AG04449 (cell line): Measurements from ENCODE around the gene PCP4.

Experiments used
- CTCF ChIA-PET: fragments of 350-600 bp; formaldehyde crosslinking; extraction: SDS; loops from one replicate; lab custom pipeline; 2021; ENCODE audit warnings: antibody characterized with exemption; lab: Yijun Ruan, JAX
- POLR2A ChIA-PET: fragments of 400-600, 350-600 bp; formaldehyde crosslinking; extraction: SDS; loops from one replicate; lab custom pipeline; 2020; ENCODE audit warnings: antibody characterized with exemption, inconsistent platforms; lab: Yijun Ruan, JAX
- DNase-seq: peaks from one replicate; pipeline ENCODE4 v3.0.0-alpha.2; 2010; ENCODE audit warnings: low read depth, low spot score
- H3K4me3 ChIP-seq: 2 replicates; pipeline ENCODE4 v1.5.1; 2011; ENCODE audit warnings: low read depth, mild to moderate bottlenecking, control low read depth, low read length
- TF ChIP-seq, protein P1 (sequence below): IDR thresholded peaks from one replicate; pipeline ENCODE4 v1.5.1; 2011; ENCODE audit warnings: mild to moderate bottlenecking, moderate library complexity, low read length, control low read depth, inconsistent platforms; ENCODE audit not compliant: insufficient read depth; ENCODE audit errors: missing control alignments

The PCP4 gene

GRCh38 chr21:39935716-39936115 lies 68.5 kb downstream of the PCP4 start:
- TF ChIP-seq, protein P1, sequence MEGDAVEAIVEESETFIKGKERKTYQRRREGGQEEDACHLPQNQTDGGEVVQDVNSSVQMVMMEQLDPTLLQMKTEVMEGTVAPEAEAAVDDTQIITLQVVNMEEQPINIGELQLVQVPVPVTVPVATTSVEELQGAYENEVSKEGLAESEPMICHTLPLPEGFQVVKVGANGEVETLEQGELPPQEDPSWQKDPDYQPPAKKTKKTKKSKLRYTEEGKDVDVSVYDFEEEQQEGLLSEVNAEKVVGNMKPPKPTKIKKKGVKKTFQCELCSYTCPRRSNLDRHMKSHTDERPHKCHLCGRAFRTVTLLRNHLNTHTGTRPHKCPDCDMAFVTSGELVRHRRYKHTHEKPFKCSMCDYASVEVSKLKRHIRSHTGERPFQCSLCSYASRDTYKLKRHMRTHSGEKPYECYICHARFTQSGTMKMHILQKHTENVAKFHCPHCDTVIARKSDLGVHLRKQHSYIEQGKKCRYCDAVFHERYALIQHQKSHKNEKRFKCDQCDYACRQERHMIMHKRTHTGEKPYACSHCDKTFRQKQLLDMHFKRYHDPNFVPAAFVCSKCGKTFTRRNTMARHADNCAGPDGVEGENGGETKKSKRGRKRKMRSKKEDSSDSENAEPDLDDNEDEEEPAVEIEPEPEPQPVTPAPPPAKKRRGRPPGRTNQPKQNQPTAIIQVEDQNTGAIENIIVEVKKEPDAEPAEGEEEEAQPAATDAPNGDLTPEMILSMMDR = no peak
- ChIA-PET CTCF (no interaction called here), POLR2A (no interaction called here)

DNA sequence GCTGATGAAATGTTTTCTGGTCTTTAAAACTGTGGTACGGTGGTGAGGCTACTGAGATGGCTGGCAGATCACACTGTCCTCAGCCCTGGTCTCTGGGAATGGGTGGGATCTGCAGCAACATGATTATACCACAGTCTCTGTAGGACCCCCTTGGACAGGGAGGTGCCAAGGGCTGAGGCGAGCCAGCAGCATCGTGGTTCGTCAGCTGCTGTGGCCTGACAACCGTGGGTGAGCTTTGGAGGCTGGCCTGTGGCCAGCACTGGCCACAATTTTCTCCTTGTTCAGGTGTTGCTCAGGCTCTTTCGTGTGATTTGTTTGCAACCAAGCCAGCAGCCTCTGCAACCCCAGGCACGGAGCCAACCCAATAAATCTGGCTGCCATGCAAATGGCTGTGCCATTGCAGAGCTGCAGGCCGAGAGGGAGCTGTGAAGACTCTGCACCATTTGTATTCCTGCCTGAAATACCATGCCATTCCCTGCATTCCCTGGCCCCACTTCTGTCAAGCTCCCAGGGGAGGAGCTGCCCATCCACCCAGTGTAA lies 70.9 kb downstream of the PCP4 start:
- H3K4me3 ChIP-seq = no peak overlapping the region
- no peak for DNase-seq
- CTCF ChIA-PET = no interaction called here
- TF ChIP-seq, protein P1 = no peak
- POLR2A ChIA-PET = no interaction called here

More at GRCh38 chr21:39935716-39936115, 68.5 kb downstream of the PCP4 start:
- no peak overlapping the region for H3K4me3 ChIP-seq
- DNase-seq = no peak

GRCh38 chr21:39946199-39946598 lies 79.0 kb downstream of the PCP4 start:
- no peak overlapping the region for H3K4me3 ChIP-seq
- CTCF ChIA-PET = no interaction called here

DNA sequence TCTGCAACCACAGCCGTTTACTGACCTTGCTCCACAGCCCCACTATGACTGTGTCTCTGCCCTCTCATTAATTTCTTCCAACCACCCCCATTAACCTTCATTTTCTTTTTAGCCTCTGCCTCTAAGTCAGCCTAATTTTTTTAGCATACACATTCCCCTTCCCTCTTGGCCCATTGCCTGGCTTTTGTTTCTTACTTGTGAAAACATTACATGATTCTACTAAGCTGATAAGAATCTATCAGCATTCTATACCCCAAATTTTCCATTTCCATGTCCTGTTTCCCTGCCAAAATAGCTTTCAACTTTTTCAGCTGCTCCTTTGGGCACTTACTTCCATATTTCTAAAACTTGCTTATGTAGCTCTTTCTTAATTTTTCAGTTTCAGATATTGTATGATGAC lies 79.8 kb downstream of the PCP4 start:
- no peak overlapping the region for H3K4me3 ChIP-seq
- no peak for DNase-seq
- ChIA-PET POLR2A (no interaction called here), CTCF (no interaction called here)
- TF ChIP-seq, protein P1 = no peak

More at GRCh38 chr21:39946199-39946598, 79.0 kb downstream of the PCP4 start:
- no peak for DNase-seq
- TF ChIP-seq, protein P1 = no peak
- POLR2A ChIA-PET = no interaction called here

- TF ChIP-seq, protein P1 = no peak
- POLR2A ChIA-PET = no interaction called here
- CTCF ChIA-PET = no interaction called here
These were observed 84.2 kb downstream of the PCP4 start for GRCh38 chr21:39951183-39952101.

DNA sequence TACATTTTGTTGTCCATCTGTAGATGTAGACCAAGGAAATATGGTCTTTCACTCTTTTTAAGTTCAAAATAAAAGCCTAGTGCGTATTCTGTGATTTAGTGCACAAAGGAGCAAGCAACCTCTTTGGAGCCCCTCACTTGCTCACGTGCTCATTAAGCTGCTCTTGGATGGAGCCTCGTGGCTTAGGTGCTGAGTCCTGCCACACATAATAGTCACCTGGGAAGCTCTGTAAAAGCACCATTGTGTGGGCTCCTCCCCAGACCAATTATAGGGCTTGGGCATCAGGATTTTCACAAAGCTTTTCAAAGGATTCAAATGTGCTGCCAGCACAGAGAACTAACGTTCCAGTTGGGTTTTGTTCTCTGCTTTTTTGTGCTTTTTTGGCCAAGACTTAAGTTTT lies 85.0 kb downstream of the PCP4 start:
- ChIA-PET POLR2A (no interaction called here), CTCF (no interaction called here)
- DNase-seq = no peak
- TF ChIP-seq, protein P1 = no peak
- no peak overlapping the region for H3K4me3 ChIP-seq

More at GRCh38 chr21:39951183-39952101, 84.2 kb downstream of the PCP4 start:
- no peak for DNase-seq
- no peak overlapping the region for H3K4me3 ChIP-seq
